GM12892 (cell line): ENCODE measurements around the gene SLC17A9.

Source experiments
- POLR2A ChIP-seq: IDR thresholded peaks from 2 replicates; pipeline ENCODE4 v1.6.1; 2011; ENCODE audit warnings: low read depth, low read length, control low read depth
- POLR2AphosphoS5 ChIP-seq: IDR thresholded peaks from 2 replicates; pipeline ENCODE4 v1.6.1; 2011; ENCODE audit warnings: low read depth, low read length, control low read depth
- TAF1 ChIP-seq: IDR thresholded peaks from 2 replicates; pipeline ENCODE4 v1.6.1; 2011; ENCODE audit warnings: low read depth, mild to moderate bottlenecking, control low read depth, low read length, borderline replicate concordance

- TF ChIP-seq POLR2AphosphoS5 (no peak), POLR2A (no peak), TAF1 (no peak)
Measured at GRCh38 chr20:62964700-62965099, 12.2 kb downstream of the SLC17A9 start.
